ENCODE data around the gene ESPL1. TPM values are rescaled to one million over a fixed set of nuclear protein-coding genes. Genes with fewer than 3 reads are reported as not detected.

The ESPL1 gene
- total and polyA plus RNA-seq, 2 of the 13 experiments (the other 11 are each of a cell fraction or from before 2014, with no cell fraction given) = 5.8 to 11.5 TPM

- intact Hi-C loops (cut with micrococcal nuclease; ENCODE audit: unreplicated experiment) = no loop called here
- no peak overlapping the region for H2AFZ ChIP-seq (ENCODE audit: low read length)
- peaks cover 48% of the 10 kb centered on the region for H3K4me1 ChIP-seq (ENCODE audit: insufficient read depth, low read length)
- no peak for DNase-seq (ENCODE audit: low spot score)
- no peak for FAIRE-seq
- ATAC-seq = no peak
- H3K9ac ChIP-seq (ENCODE audit: insufficient read depth, low read depth, low read length) = no peak overlapping the region
- H3K4me3 ChIP-seq (replicated peaks in 1 of 3; ENCODE audit: insufficient read depth in 1 of 3, low read depth in 2 of 3, low read length in 3 of 3) = no peak overlapping the region
- 29% methylated on average over 4 of the region's 4 CpGs for WGBS (ENCODE audit: low lambda C conversion rate)
- BruUV-seq (replicated peaks) = no TSS peak
- in situ Hi-C loops (cut with HindIII; ENCODE audit: extremely low pct_ligation_motif_present, low pct_unique_long_range_greater_than_20kb) = no loop called here
- H3K36me3 ChIP-seq (replicated peaks in 1 of 2; ENCODE audit: control insufficient read depth in 1 of 2, insufficient read depth in 2 of 2, low read length in 2 of 2) = no peaks in the 10 kb centered on the region
- no peak overlapping the region for H3K4me2 ChIP-seq (ENCODE audit: low read depth, low read length)
- no peak overlapping the region for H3K27ac ChIP-seq (ENCODE audit: extremely low read length, insufficient read depth, low read length)
- peaks cover 3 to 40% of the 10 kb centered on the region in 2 experiments for H3K27me3 ChIP-seq (ENCODE audit: control insufficient read depth in 1 of 2, insufficient read depth in 2 of 2, low read length in 2 of 2)
- H3K9me3 ChIP-seq (ENCODE audit: low read length) = no peaks in the 10 kb centered on the region
- ChIA-PET POLR2A (no interaction called here), CTCF (ENCODE audit: low intra/inter-chr PET ratio, low total read pairs) (no interaction called here)
- H4K20me1 ChIP-seq (ENCODE audit: insufficient read depth, low read length) = no peaks in the 10 kb centered on the region
- TF ChIP-seq MTA1 (CRISPR knock-in tag; IDR thresholded peaks at IDR 0.05; ENCODE audit: borderline replicate concordance) = no peak
- TF ChIP-seq ZNF160 (CRISPR knock-in tag; IDR thresholded peaks at IDR 0.05) = no peak
- no peak for TF ChIP-seq RNF219 (CRISPR knock-in tag; IDR thresholded peaks at IDR 0.05)
- no peak for TF ChIP-seq CEBPG (CRISPR knock-in tag; IDR thresholded peaks at IDR 0.05)
- TF ChIP-seq IKZF4 (CRISPR knock-in tag; IDR thresholded peaks at IDR 0.05; ENCODE audit: borderline replicate concordance, low read depth, not compliant biosample characterization) = no peak
- no peak for TF ChIP-seq ZNF790 (CRISPR knock-in tag; IDR thresholded peaks at IDR 0.05; ENCODE audit: borderline replicate concordance)
- no peak for TF ChIP-seq HNRNPK (IDR thresholded peaks at IDR 0.05; ENCODE audit: low read depth, low read length, poor library complexity, severe bottlenecking)
- no peak for TF ChIP-seq ZSCAN9 (CRISPR knock-in tag; IDR thresholded peaks at IDR 0.05; ENCODE audit: borderline replicate concordance)
- no peak for TF ChIP-seq ETS1 (CRISPR knock-in tag; IDR thresholded peaks at IDR 0.05)
- no peak for TF ChIP-seq ATF4 (CRISPR knock-in tag; IDR thresholded peaks at IDR 0.05)
- no peak for TF ChIP-seq SP140L (CRISPR knock-in tag; IDR thresholded peaks at IDR 0.05; ENCODE audit: borderline replicate concordance)
- TF ChIP-seq EHMT2 (IDR thresholded peaks at IDR 0.05; ENCODE audit: borderline replicate concordance, low read depth, low read length) = no peak
- TF ChIP-seq NR2F2 (IDR thresholded peaks at IDR 0.05; ENCODE audit: borderline replicate concordance, low read depth) = no peak
- TF ChIP-seq ZNF652 (CRISPR knock-in tag; IDR thresholded peaks at IDR 0.05; ENCODE audit: borderline replicate concordance, low read depth) = no peak
- no peak for TF ChIP-seq ZFX (CRISPR knock-in tag; IDR thresholded peaks at IDR 0.05; ENCODE audit: low read depth)
- no peaks in the 10 kb centered on the region for H3K79me2 ChIP-seq (ENCODE audit: insufficient read depth, low read length)
Measured at GRCh38 chr12:53226815-53227214, 41.3 kb upstream of the ESPL1 start.

Measured in HepG2 (cell line).